ENCODE results near the gene TRIAP1. TPM values are rescaled to one million over a fixed set of nuclear protein-coding genes. Genes with fewer than 3 reads are reported as not detected.

TRIAP1 gene
- 26.9 and 38.2 TPM in 2 replicates for total RNA-seq

DNA sequence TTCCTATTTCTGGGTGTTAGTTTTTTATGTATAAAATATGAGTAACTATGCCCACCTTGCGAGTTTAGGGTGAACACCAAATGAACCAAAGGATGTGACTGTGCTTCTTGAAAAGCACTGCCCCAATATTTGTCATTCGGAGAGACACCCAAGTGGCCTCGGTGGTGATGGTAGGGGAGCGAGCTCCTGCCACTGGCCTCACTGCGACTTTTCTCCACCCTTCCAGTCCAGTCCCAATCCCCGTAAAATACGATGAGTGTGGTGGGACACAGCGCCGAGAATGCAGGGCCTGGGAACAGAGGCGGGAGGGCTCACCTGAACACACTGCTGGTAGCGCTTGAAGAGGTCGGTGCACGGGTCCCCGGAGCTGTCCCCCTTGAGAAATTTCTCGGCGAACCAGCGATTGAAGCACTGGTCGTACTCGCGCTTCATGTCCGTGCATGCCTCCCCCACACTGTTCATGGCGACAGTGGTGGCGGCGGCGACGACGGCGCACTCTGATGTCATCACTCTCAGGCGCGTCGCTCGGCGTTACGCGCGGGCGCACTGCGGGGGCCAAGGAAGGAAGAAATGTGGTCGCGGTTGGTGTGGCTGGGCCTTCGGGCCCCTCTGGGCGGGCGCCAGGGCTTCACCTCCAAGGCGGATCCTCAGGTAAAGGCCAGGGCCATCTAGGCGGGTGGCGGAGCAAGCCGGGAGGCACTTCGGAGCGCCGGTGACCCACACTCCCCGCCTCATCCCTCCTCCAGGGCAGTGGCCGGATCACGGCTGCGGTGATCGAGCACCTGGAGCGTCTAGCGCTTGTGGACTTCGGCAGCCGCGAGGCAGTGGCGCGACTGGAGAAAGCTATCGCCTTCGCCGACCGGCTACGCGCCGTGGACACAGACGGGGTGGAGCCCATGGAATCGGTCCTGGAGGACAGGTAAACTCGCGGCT, at the start of gene TRIAP1, which contains the start of gene GATC:
TSS of gene TRIAP1 (minus strand) at position 474 of the 933 bp plus-strand sequence. CDS start at position 462, 12 bp downstream.
TSS of gene GATC (plus strand) at position 534 of the 933 bp plus-strand sequence. CDS start at position 571, 37 bp downstream.

GRCh38 chr12:120469450-120470149, 23.4 kb upstream of the TRIAP1 start, which contains the start of gene SRSF9:
Gene SRSF9 (minus strand): TSS chr12:120469748. CDS start chr12:120469609, 139 bp downstream.

GRCh38 chr12:120437735-120438494, 8.3 kb downstream of the TRIAP1 start, which contains the start of gene COX6A1:
Gene COX6A1 (plus strand): TSS chr12:120438113. CDS start chr12:120438127, 14 bp downstream.

Other genes with a start within 250 kb of the TRIAP1 start
- gene RPLP0, start 245.3 kb downstream of the TRIAP1 start, total RNA-seq = 2,655 and 2,728 TPM in 2 replicates
- gene PXN, start 180.7 kb downstream of the TRIAP1 start, total RNA-seq = 45.4 and 64.0 TPM in 2 replicates
- under 0.01 TPM in 2 replicates for gene RNU4-2, start 154.5 kb downstream of the TRIAP1 start, total RNA-seq
- gene RNU4-1, start 153.1 kb downstream of the TRIAP1 start, total RNA-seq = under 0.01 TPM in 2 replicates
- 1.5 and 2.5 TPM in 2 replicates for gene SIRT4, start 144.1 kb downstream of the TRIAP1 start, total RNA-seq
- gene PLA2G1B, start 118.6 kb downstream of the TRIAP1 start, total RNA-seq = not detected in 2 replicates
- not detected in 2 replicates for gene MSI1, start 77.2 kb downstream of the TRIAP1 start, total RNA-seq
- 351 and 416 TPM in 2 replicates for gene COX6A1, start 8.3 kb downstream of the TRIAP1 start, total RNA-seq
- gene GATC, start 60 bp upstream of the TRIAP1 start, total RNA-seq = 17.0 and 22.3 TPM in 2 replicates
- 268 and 272 TPM in 2 replicates for gene SRSF9, start 23.4 kb upstream of the TRIAP1 start, total RNA-seq
- gene DYNLL1, start 49.7 kb upstream of the TRIAP1 start, total RNA-seq = 298 and 344 TPM in 2 replicates
- gene COQ5, start 82.8 kb upstream of the TRIAP1 start, total RNA-seq = 17.3 and 23.9 TPM in 2 replicates
- 81.7 and 97.4 TPM in 2 replicates for gene RNF10, start 88.0 kb upstream of the TRIAP1 start, total RNA-seq
- 19.3 and 24.3 TPM in 2 replicates for gene POP5, start 135.0 kb upstream of the TRIAP1 start, total RNA-seq
- gene CABP1, start 194.2 kb upstream of the TRIAP1 start, total RNA-seq = not detected in 2 replicates
- 30.1 and 38.4 TPM in 2 replicates for gene MLEC, start 240.8 kb upstream of the TRIAP1 start, total RNA-seq

All from dermis lymphatic vessel endothelial cell (primary cell).